MCF 10A (cell line): ENCODE measurements around the gene CKB. TPM values are rescaled to one million over a fixed set of nuclear protein-coding genes. Genes with fewer than 3 reads are reported as not detected.

ENCODE experiments used
- BruUV-seq: library from RNA; stranded (reverse); fragments of 400-500 nt; replicated peaks from 2 replicates; lab custom pipeline; 2021; lab: Mats Ljungman, UMichigan
- CTCF ChIA-PET: fragments of 300-600 bp; sonication (Branson Sonifier 250); formaldehyde crosslinking; extraction: SDS; loops from one replicate; lab custom pipeline; 2021; ENCODE audit warnings: antibody characterized with exemption, inconsistent platforms; lab: Yijun Ruan, JAX
- POLR2A ChIA-PET: fragments of 300-600, 350-650 bp; sonication (Branson Sonifier 250); formaldehyde crosslinking; extraction: SDS; loops from one replicate; lab custom pipeline; 2020; ENCODE audit warnings: antibody characterized with exemption, inconsistent platforms; lab: Yijun Ruan, JAX
- DNase-seq: peaks from one replicate; pipeline ENCODE4 v3.0.0-alpha.2; 2018; ENCODE audit not compliant: unreplicated experiment
- H3K27ac Mint-ChIP-seq: one replicate; pipeline ENCODE4 v1.8.0; 2022; ENCODE audit warnings: mild to moderate bottlenecking, low read depth, mixed read lengths; ENCODE audit not compliant: unreplicated experiment
- H3K27me3 Mint-ChIP-seq: one replicate; pipeline ENCODE4 v1.8.0; 2022; ENCODE audit warnings: mixed read lengths; ENCODE audit not compliant: insufficient read depth, unreplicated experiment
- H3K36me3 Mint-ChIP-seq: one replicate; pipeline ENCODE4 v1.8.0; 2022; ENCODE audit warnings: mild to moderate bottlenecking, moderate library complexity, mixed read lengths; ENCODE audit not compliant: insufficient read depth, unreplicated experiment
- H3K4me1 Mint-ChIP-seq: one replicate; pipeline ENCODE4 v1.8.0; 2022; ENCODE audit warnings: mixed read lengths; ENCODE audit not compliant: insufficient read depth, unreplicated experiment
- H3K4me3 Mint-ChIP-seq: one replicate; pipeline ENCODE4 v1.8.0; 2022; ENCODE audit warnings: mild to moderate bottlenecking, moderate library complexity, mixed read lengths; ENCODE audit not compliant: unreplicated experiment
- H3K9me3 Mint-ChIP-seq: one replicate; pipeline ENCODE4 v1.8.0; 2022; ENCODE audit warnings: mixed read lengths; ENCODE audit not compliant: unreplicated experiment
- CTCF ChIP-seq: fragments of 200-600 bp; IDR thresholded peaks from one replicate; pipeline ENCODE4 v1.8.0; 2022; ENCODE audit warnings: antibody characterized with exemption, mild to moderate bottlenecking; ENCODE audit not compliant: unreplicated experiment
- intact Hi-C: fragments of 100-400 bp; cut with micrococcal nuclease; formaldehyde crosslinking; loops from 2 replicates; pipeline ENCODE4 v1.14.1; 2022
- total RNA-seq: library from RNA; stranded (reverse); gene quantifications from 2 replicates; pipeline ENCODE4 v1.2.3, GENCODE V29; 2022

CKB gene
- total RNA-seq, 1 experiment from 2014 or later = 8.5 TPM

DNA sequence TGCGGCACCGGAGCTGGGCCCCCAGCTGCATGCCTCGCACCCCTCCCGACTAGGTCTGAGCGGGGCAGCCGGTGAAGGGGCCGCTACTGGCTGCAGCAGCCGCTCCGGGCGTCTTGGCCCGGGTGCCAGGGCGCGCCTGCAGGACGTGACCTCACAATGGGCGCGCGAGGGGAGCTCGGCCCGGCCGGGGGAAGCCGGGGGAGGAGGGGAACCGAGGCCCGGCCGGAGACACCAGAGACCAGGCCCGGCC lies 39.5 kb upstream of the CKB start:
- POLR2A ChIA-PET = interaction anchor here (0.6 to 5.2 kb wide), 20 partner anchors 9 to 228 kb away, joined by 3 to 65 read pairs (median 5); partner anchors contain the start of genes EIF5, KLC1, TRMT61A and XRCC3
- peaks cover 37% of the 10 kb centered on the region for H3K36me3 Mint-ChIP-seq
- CTCF ChIA-PET = interaction anchor here (0.6 to 2.0 kb wide), 7 partner anchors 9 to 550 kb away, joined by 3 to 10 read pairs (median 3); no protein-coding TSS in a partner anchor
- no peak for TF ChIP-seq CTCF
- peak overlapping the region; percentile 85 for H3K27ac Mint-ChIP-seq
- no peaks in the 10 kb centered on the region for H3K27me3 Mint-ChIP-seq
- peaks cover 19% of the 10 kb centered on the region for H3K4me1 Mint-ChIP-seq
- DNase-seq = no peak
- no peaks in the 10 kb centered on the region for H3K9me3 Mint-ChIP-seq
- H3K4me3 Mint-ChIP-seq = peak overlapping the region; percentile 93
- BruUV-seq = no TSS peak
- intact Hi-C loops = no loop called here

GRCh38 chr14:103561381-103562178 lies 39.0 kb upstream of the CKB start:
- peak; percentile 31 for DNase-seq
- no TSS peak for BruUV-seq
- intact Hi-C loops = no loop called here
- peaks cover 19% of the 10 kb centered on the region for H3K4me1 Mint-ChIP-seq
- no peaks in the 10 kb centered on the region for H3K27me3 Mint-ChIP-seq
- peak overlapping the region; percentile 85 for H3K27ac Mint-ChIP-seq
- no peak for TF ChIP-seq CTCF
- ChIA-PET POLR2A (interaction anchor here (0.6 to 5.2 kb wide), 23 partner anchors 9 to 267 kb away, joined by 3 to 65 read pairs (median 5); partner anchors contain the start of genes EIF5, KLC1, TRMT61A and XRCC3), CTCF (interaction anchor here (0.6 to 2.0 kb wide), 9 partner anchors 9 to 549 kb away, joined by 3 to 10 read pairs (median 3); no protein-coding TSS in a partner anchor)
- H3K9me3 Mint-ChIP-seq = no peaks in the 10 kb centered on the region
- H3K4me3 Mint-ChIP-seq = peak overlapping the region; percentile 93
- H3K36me3 Mint-ChIP-seq = peaks cover 37% of the 10 kb centered on the region

DNA sequence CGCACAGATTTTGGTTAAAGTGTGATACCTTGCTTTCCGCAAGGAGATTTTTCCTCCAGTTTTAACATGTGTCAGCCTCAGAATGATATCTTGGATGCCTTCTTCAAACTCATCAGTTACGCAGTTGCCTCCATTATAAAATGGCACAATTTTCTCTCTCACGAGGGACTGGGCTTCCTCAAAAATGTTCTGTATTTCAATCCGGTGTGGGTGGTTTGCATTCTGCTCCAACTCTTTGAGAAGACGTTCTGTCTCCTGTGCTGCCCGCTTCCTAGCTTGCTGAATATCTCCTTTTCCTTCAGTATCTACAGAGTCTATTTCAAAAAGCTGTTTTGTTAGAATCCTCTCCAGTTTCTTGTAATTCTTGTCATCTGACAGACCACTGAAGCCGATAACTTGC lies 38.1 kb upstream of the CKB start:
- H3K4me3 Mint-ChIP-seq = peak overlapping the region; percentile 93
- H3K27me3 Mint-ChIP-seq = no peaks in the 10 kb centered on the region
- peaks cover 39% of the 10 kb centered on the region for H3K36me3 Mint-ChIP-seq
- BruUV-seq = TSS peak; percentile 26
- H3K9me3 Mint-ChIP-seq = no peaks in the 10 kb centered on the region
- H3K4me1 Mint-ChIP-seq = peaks cover 19% of the 10 kb centered on the region
- no peak for DNase-seq
- intact Hi-C loops = no loop called here
- peak overlapping the region; percentile 85 for H3K27ac Mint-ChIP-seq
- TF ChIP-seq CTCF = no peak
- ChIA-PET POLR2A (interaction anchor here (1.1 to 5.2 kb wide), 11 partner anchors 8 to 155 kb away, joined by 3 to 65 read pairs (median 7); partner anchors contain the start of genes KLC1, TRMT61A, XRCC3 and ZFYVE21), CTCF (interaction anchor here (0.6 to 2.0 kb wide), 5 partner anchors 8 to 51 kb away, joined by 3 to 10 read pairs (median 3); no protein-coding TSS in a partner anchor)

DNA sequence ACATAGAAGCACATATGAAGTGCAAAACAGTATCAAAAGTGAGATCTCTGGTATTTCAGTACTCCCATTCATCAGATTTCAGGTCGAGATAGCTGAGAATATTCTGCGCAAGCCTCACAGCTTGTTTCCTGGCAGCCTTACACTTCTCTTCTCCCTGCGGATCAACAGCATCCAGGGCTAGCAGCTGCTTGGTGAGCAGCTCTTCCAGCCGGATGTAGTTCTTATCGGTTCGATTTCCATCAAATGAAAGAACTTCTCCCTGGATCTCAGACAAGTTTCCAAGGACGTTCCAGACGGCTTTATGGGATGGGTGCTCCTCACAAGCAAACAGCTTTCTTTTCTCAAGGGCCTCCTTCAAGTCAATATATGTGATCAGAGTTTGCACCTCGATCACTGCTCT lies 37.1 kb upstream of the CKB start:
- no peak overlapping the region for H3K4me3 Mint-ChIP-seq
- H3K9me3 Mint-ChIP-seq = no peaks in the 10 kb centered on the region
- intact Hi-C loops = no loop called here
- peak overlapping the region; percentile 85 for H3K27ac Mint-ChIP-seq
- no TSS peak for BruUV-seq
- peaks cover 49% of the 10 kb centered on the region for H3K36me3 Mint-ChIP-seq
- peaks cover 24% of the 10 kb centered on the region for H3K4me1 Mint-ChIP-seq
- CTCF ChIA-PET = interaction anchor here (0.6 to 1.2 kb wide), 2 partner anchors 16 to 17 kb away, joined by 3 to 7 read pairs; no protein-coding TSS in a partner anchor
- POLR2A ChIA-PET = interaction anchor here (0.9 to 5.2 kb wide), 3 partner anchors 10 to 69 kb away, joined by 3 to 63 read pairs (median 19); partner anchors contain the start of genes KLC1 and TRMT61A
- no peak for DNase-seq
- no peak for TF ChIP-seq CTCF
- H3K27me3 Mint-ChIP-seq = no peaks in the 10 kb centered on the region
